HG02588 (cell line): ENCODE measurements around the gene ZNHIT3.

Experiments used
- ATAC-seq: cut with Tn5 transposase; IDR thresholded peaks from one replicate; pipeline ENCODE4 v1.9.1; 2021; ENCODE audit warnings: mild to moderate bottlenecking, moderate library complexity; ENCODE audit not compliant: unreplicated experiment

ZNHIT3 gene

DNA sequence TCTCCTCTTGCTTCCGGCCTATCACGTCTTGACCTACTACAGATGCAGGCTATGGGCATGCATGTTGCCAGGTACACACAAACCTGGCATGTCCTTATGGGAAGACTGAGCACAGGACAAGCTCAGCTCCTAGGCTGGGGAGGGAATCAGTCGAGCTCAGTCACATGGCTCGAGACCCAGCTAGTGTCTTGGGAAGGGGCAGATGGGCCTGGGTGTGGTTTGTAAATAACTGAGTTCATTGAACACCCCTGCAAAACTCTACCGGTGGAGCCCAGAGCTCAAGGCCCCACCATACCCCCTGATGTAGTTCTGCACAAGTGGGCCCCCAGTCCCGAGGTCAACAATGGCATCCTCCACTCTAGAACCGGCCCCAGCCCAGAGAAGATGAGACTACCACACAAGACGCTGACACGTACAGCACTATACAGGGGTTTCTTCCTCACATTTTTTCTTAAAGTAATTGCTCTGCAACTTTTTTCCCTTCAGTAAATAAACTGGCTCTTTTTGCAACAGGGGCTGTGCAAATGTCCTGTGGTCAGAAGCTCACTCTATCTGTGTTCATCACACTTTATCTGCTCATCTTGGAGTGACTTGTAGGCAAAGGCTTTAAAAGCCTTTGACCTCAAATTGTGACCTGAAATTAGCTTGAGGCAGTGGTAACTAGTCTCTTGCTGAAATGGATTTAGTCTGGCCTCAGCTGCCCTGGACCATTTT lies 22.9 kb downstream of the ZNHIT3 start:
- ATAC-seq, result no peak

DNA sequence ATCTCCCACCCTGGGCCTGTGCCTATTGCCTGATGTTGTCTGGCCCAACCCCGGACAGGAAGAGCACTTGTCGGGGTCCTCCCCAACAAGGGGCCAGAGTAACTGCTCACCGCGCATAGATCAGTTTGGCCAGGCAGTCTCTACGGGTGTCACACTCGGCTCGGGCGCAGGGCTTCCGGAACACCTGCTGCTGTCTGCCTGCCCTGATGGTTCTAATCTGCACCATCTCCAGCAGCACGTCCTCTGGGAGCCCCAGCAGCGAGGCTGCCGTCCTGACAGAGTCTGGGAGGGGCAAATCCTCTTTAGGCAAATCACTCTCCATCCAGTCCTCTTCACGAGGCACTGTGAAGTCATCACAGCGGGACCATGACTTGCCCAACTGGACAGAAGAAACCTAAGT lies 24.2 kb downstream of the ZNHIT3 start:
- no peak for ATAC-seq

DNA sequence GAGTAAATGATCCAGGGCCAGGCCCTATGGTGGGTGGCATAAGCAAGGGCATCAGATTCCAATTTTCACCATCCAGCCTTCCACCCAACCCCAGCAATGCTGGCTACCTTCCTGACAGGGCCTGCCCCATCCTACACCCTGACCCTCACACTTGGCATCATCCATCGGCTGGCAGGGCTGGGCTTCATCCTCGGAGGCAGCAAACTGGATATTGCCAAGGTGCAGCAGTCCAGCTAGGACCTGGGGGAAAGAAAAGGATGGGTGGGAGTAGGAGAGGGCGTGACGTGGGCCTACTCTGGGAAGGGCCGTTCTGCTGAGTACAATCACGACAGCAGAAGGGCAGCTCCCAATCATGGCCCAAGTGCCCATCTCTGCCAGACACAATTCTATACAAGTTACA lies 24.7 kb downstream of the ZNHIT3 start:
- ATAC-seq, result no peak

DNA sequence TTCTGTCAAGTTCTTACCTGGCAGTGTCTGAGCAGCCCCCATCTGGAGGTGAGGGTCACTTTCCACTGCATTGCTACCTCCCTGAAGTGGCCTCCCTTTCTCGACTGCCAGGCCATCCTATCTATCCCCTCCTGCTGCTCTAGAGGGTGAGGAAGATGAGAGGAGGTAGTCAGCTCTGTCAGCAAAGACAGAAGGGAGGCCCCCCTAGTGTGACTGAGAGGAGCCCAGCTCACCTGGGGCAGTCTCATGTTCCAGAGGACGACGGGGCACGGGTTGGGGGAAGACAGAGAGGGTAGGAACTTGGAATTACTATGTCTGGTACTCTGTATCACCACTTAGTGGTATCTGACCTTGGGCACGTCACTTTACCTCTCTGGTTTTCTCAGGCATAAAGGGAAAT lies 26.2 kb downstream of the ZNHIT3 start:
- no peak for ATAC-seq

DNA sequence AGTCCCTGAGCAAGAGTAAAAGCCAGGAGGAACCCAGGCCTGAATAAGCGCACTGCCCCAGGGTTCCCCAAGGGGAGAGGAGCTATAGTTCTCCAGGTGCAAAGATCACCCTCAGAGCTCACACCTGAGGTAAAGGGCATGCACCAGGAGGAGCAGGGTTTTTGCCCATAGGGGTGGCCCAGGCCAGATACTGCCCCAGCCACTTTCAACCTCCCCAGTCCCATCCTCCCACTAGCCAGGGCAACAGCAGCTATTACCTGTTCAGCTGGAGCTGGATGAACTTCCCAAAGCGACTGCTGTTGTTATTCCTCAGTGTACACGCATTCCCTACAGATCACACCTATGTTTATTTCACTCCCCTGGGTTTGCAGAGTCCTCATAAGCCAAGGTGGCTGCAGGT lies 28.4 kb downstream of the ZNHIT3 start:
- ATAC-seq, result no peak

DNA sequence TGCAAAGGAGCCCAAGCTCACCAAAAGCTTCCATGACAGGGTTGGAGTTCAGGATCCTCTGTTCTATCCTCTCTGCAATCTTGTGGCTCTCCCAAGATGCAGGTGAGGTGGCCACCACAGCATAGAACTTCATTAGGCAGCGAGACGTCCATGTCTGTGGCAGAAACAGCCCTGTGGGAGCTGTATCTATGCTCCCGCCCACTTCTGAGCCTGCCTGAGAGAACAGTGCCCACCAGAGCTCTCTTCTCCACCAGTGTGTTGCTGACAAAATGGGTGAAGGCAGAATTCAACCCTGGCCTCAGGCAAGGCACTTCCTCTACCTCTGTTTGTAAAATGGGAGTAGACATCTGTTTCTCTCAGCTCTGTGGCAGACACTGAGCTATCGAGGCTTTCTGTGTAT lies 29.4 kb downstream of the ZNHIT3 start:
- no peak for ATAC-seq

DNA sequence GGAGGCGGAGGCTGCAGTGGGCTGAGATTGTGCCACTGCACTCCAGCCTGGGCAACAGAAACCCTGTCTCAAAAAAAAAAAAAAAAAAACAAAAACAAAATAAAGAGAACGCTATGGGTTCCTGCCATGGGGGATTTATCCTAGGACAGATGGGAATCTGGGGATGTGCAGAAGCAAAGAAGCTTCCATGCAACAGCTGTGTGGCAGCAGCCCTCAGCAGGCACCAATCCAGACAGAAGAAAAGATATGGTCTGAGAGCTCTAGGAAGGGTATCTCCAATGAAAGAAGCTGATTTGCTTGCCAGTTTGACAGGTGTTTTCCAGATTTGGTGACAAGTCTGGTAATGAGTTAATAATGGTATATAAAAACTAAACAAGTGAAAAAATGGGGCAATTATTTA lies 36.6 kb downstream of the ZNHIT3 start:
- ATAC-seq, result no peak

DNA sequence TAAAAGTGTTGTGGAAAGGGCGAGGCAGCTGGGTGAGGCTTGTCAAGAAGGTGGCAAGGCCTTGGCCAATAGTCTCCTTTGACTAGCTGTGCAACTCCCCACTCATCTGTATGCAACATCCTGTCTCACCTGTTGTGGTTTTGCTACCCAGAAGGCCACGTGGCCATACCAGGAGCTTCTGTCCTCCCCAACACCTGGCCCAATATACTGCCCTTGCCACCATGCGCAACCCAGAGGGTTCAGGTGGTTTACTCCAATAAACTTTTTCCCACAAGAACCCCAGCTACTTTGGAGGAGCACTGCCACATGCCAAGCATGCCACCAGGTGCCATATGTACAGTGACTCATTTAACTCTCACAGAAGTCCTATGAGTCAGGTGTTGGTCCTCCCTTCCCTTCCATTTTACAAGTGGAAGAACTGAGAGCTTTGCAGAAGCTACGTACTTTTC lies 38.0 kb downstream of the ZNHIT3 start:
- no peak for ATAC-seq

DNA sequence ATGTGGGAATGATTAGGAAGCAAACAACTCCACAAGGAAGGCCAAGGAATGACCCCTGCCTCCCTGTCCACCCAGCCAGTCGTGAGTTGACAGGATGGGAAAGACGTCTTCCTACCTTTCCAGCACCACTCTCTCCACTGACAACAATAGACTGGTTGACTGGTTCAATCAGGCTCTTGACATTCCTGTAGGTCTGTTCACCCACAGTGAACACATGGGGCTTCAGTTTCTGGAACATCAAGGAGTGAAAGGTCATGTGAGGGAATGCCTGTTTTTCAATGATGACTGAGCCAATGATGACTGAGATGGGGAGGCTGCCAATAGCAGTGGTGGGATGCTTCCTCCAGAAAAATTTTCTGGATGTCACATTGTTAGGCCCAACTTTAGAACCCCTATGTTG lies 38.6 kb downstream of the ZNHIT3 start:
- no peak for ATAC-seq

DNA sequence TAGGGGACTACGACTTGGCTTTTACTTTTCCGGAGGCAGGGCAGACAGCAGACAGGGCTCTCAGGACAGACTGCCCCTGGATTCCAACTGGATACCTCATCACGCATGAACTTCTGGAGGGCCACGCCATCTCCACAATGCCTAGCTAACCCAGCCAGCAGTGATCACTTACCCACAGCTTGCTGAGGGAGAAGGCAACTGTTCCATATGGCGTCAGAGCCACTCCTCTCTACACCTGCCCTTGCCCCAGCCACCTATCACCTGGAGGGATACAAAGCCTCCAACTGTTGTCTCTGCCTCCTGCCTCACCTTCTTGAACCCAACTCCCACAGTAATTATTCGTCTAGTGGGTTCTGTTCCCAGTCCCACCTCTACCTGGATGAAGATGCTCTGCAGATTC lies 39.4 kb downstream of the ZNHIT3 start:
- ATAC-seq, result no peak

DNA sequence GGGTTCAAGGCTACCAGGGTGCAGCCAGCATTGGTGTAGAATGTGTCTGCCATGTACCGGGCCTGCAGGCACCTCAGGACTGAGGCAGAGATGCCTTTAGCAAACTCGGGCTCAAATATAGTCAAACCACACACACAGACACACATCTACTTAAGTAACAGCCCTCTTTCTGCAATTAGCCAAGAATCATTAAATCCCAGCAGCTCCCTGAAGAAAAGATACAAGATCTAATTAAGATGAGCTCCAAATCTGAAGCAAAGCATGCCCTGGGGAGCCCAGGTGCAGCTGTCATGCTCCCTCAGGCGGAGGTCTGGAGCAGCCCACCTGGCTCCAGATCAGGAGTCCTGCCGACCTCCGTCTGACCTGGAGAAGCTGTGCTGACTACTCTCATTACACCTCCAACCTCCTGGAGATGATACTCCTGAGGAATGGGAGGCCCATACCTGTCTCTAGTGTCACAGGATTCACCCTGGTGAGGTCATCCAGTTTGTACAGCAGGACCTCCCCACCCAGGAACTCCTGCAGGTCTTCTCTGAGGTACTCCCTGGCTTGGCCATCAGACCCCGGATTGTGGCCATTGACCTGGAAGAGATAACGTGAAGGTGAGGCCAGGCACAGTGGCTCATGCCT lies 41.3 kb downstream of the ZNHIT3 start:
- no peak for ATAC-seq

DNA sequence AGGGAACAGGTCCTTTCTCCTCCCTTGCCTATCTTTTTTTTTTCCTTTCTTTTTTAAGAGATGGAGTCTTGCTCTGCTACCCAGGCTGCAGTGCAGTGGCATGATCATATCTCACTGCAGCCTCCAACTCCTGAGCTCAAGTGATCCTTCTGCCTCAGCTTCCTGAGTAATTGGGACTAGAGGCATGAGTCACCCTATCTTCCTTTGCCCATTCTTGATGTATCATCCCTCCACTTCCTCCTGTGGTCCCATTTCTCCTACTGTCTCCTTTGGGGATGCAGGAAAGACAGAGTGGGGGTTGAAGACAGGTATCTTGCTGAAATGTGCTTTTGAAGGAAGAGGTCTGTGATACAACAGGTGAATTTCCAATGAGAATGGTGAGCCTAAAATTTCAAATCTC lies 42.6 kb downstream of the ZNHIT3 start:
- no peak for ATAC-seq

DNA sequence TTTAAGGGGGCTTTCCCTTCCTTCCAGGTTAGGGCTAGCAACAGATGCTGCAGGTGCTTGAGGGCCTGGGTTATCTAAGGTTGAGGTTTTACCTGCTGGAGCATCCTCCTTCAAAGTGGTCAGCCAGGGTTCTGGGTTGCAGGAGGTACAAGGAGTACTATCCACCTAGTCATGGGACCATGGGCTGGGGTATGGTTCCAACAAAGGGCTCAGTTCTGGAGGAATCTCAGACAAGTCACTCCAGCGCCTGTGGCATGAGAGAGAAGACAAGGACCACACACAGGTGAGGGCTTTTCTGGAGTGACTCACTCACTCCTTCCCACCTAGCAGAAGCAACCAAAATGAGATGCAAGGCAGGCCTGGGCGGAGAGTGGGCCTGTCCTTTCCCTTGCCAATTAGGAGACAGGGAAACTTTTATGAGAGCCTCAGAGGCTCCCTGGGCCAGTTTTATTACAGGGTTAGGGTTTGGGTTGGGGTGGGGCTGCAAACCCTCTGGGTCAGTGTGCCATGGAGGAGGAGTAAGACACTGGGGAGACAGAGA lies 46.0 kb downstream of the ZNHIT3 start:
- no peak for ATAC-seq

DNA sequence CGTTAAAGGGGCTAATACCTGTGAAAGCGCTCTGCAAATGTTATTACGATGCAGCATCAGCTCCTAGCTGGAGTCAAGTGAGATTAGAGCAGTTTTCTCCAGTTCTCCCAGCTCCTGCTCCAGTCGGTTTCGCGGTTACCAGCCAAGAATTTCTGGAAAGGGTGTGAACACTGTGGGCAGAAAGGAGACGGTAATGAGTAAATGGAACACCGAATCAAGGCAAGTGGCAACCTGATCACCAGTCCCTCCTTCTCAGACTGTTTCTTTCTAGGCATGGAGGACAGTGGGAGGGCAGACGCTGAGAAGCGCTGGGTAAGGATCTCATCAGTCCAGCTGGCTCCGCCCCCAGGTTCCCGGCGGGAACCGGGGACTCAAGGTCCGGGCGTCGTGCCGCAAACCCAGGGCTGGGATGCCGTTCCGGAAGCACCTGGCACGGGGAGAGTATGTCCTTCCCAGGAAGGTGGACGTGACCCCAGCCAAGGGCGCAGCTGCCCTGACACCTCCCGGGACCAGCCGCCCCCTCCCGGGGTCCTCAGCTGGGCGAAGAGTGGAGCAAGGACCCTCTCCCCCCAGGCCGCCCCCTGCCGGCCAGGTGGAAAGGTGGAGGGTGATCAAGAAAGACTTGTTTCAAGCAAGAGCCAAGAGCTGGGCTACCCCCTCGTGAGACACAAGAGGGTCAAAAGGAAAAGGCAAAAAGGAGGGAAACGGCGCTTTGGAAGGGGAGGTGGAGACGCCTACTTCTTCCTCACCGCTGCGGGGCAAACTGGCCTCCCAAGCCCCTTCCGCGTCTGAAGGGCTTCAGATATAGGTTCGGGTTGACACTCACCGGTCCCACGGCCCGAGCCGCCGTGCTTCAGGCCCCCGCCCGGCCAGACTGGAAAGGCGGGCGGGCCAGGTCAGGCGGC lies 47.7 kb downstream of the ZNHIT3 start:
- peak; percentile 17 for ATAC-seq

DNA sequence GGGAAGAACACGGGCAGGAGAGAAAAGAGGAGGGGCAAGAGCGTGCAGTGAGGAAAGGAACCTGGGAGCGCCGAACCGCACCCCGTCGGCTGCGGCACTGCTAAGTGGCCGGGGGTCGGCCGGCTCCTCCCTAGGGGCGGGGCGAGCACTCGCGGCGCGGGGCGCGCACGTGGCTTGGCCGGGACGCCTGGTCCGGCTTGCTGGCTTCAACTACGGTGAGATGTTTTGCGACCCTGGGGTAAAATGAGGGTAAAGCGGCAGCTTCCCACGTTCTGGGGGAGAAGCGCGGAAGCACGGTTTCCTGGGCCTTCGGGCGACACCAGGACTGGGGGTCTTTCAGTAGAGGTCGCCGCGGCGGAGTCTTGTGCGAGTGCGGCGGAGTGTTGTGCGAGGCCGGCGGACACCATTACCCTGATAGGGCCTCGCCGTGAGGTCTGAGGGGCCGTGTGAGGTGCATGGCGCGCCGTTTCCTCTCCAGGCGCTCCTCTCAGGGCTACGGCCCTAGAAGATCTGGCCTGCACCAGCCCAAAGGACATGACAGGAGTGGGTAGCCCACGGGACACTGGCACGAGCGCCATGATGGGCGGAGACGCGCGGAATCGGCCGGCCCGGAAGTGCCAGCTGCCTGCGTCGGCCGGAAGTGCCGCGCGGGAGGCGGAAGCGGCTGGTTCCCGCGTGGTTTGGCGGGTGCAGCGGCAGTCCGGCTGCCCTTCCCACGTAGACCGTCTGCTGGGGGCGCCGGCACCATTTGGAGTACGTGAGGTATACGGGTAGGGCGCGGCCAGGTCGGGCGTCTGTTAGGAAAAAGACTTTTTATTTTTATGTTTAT lies 48.6 kb downstream of the ZNHIT3 start, which contains the start of the genes MYO19 and PIGW:
Gene MYO19 (minus strand): TSS at position 29 of the 829 bp plus-strand sequence. CDS start 2,330 bp downstream, outside the sequence.
Gene PIGW (plus strand): TSS at position 148 of the 829 bp plus-strand sequence. CDS start 2,115 bp downstream, outside the sequence.
- peak; percentile 68 for ATAC-seq

DNA sequence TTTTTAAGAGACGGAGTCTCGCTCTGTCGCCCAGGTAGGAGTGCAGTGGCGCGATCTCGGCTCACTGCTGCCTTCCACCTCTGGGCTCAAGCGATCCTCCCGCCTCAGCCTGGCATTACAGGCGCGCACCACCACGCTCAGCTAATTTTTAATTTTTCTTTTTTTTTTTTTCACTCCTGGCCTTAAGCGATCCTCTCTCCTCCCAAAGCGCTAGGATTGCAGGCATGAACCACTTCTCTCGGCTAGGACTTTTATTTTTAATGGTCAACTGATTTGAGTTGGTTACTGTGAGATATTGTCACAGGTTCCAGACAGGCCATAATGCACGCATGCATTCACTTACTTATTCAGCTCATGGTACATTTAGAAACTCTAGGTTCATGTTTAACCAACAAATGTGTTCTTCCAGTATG lies 49.2 kb downstream of the ZNHIT3 start:
- peak; percentile 20 for ATAC-seq

DNA sequence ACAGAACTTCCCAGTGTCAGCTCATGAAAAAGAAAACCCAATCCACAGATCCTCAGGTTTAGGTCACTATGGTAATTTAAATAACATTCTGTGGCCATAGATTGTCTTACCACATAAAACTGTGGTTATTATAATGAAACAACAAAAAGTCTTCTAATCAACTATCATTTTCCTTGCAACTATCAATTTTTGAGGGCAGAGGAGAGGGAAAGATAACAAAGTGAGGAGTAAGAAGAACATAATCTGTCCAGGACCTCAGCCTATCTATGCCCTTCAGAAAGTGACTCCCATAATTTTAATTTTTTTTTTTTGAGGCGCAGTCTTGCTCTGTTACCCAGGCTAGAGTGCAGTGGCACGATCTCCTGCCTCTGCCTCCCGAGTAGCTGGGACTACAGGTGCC lies 54.2 kb downstream of the ZNHIT3 start:
- no peak for ATAC-seq

DNA sequence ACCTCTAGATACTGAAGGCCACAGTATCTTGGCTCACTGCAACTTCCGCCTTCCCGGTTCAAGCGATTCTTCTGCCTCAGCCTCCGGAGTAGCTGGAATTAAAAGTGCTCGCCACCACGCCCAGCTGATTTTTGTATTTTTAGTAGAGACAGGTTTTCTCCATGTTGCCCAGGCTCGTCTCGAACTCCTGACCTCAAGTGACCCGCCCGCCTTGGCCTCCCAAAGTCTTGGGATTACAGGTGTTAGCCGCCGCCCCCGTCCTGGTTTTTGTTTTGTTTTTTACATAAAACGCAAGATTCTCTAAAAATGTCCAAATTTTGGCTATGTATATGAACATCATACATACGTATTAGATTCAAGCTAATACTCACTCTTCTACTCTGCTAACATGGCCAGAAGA lies 56.3 kb downstream of the ZNHIT3 start:
- no peak for ATAC-seq

DNA sequence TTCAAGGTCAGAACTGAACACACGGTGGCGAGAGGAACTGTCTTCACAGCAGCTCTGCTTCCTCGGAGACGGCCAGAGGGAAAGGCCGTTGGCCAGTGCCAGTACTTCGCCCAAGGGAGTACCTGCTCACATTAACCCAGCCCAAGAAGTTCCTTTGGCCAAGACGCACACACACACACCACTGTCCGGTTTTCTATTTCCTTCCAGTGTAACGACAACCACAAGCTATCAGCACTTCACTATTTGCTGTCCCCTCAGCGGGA lies 57.5 kb downstream of the ZNHIT3 start:
- ATAC-seq, result peak; percentile 3

DNA sequence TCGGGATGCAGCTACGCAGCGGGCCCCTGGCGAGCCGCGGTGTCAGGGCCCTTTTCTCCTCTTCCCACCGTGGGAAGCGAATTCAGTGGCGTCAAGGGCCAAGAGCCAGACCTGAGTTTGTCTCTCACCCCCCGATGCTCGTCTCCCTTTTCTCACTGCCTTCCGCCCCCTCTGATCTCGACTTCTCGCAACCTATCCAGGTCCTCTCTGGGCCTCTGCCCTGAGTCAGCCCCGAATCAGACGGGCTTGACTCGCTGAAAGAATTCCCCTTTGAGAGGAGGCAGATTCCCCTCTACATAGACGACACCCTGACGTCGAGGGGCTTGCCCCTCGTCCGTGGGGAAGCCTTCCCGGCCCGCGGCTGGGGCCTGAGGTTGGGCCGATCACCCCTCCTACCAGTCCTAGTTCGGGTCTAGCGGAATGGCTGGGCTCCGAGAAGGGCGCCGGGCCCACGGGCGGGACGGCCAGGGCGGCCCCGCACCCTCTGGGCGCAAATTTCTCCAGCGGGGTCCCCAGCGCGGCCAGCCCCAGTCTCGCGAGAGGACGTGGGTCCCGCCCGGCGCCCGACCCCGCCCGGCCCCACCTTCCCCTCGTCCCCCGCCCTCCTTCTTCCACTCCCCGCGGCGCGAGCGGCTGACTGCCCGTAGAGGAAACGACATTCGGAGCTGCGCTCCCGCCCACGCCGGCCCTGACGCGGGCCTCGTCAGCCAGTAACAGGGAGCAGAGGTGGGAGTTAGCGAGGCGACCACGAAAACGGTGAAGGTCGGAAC lies 58.0 kb downstream of the ZNHIT3 start, which contains the start of gene GGNBP2:
Gene GGNBP2 (plus strand): TSS at position 613 of the 770 bp plus-strand sequence. CDS start 806 bp downstream, outside the sequence.
- ATAC-seq, result peak; percentile 55
